Mesendoderm (in vitro differentiated cells): ENCODE results near the gene INIP.

Source experiments
- DNase-seq: peaks from one replicate; pipeline ENCODE4 v3.0.0; 2013
- H2AK5ac ChIP-seq: 2 replicates; pipeline ENCODE4 v1.6.1; 2013; ENCODE audit warnings: low read length, inconsistent platforms
- H2BK120ac ChIP-seq: 2 replicates; pipeline ENCODE4 v1.6.1; 2013; ENCODE audit warnings: low read depth, mild to moderate bottlenecking, low read length, moderate library complexity, mixed read lengths
- H2BK15ac ChIP-seq: replicated peaks from 2 replicates; pipeline ENCODE4 v1.6.1; 2013; ENCODE audit warnings: low read depth, mild to moderate bottlenecking, moderate library complexity
- H2BK5ac ChIP-seq: 2 replicates; pipeline ENCODE4 v1.6.1; 2013; ENCODE audit warnings: low read length, inconsistent platforms
- H3K18ac ChIP-seq: 2 replicates; pipeline ENCODE4 v1.6.1; 2013; ENCODE audit warnings: mild to moderate bottlenecking, low read length, mixed read lengths
- H3K23ac ChIP-seq: one replicate; pipeline ENCODE4 v1.6.1; 2013; ENCODE audit warnings: low read length
- H3K27ac ChIP-seq: 2 replicates; pipeline ENCODE4 v1.5.1; 2013; ENCODE audit warnings: low read depth, mild to moderate bottlenecking, inconsistent platforms, low read length, moderate library complexity
- H3K27me3 ChIP-seq: 2 replicates; pipeline ENCODE4 v1.6.1; 2013; ENCODE audit warnings: low read length, control low read depth, mild to moderate bottlenecking, inconsistent platforms; ENCODE audit not compliant: insufficient read depth, poor library complexity
- H3K36me3 ChIP-seq: 2 replicates; pipeline ENCODE4 v1.6.1; 2013; ENCODE audit warnings: low read length, inconsistent platforms; ENCODE audit not compliant: control insufficient read depth, insufficient read depth
- H3K4ac ChIP-seq: one replicate; pipeline ENCODE4 v1.6.1; 2013; ENCODE audit warnings: low read depth, mild to moderate bottlenecking, low read length, moderate library complexity
- H3K4me1 ChIP-seq: 2 replicates; pipeline ENCODE4 v1.6.1; 2013; ENCODE audit warnings: low read depth, low read length, inconsistent platforms; ENCODE audit not compliant: control insufficient read depth
- H3K4me2 ChIP-seq: 2 replicates; pipeline ENCODE4 v1.6.1; 2013; ENCODE audit warnings: low read length
- H3K4me3 ChIP-seq: 2 replicates; pipeline ENCODE4 v1.5.1; 2013; ENCODE audit warnings: mild to moderate bottlenecking, low read length
- H3K56ac ChIP-seq: one replicate; pipeline ENCODE4 v1.6.1; 2013; ENCODE audit warnings: low read length
- H3K79me1 ChIP-seq: 2 replicates; pipeline ENCODE4 v1.6.1; 2013; ENCODE audit warnings: low read length, inconsistent platforms
- H3K79me2 ChIP-seq: 2 replicates; pipeline ENCODE4 v1.6.1; 2013; ENCODE audit warnings: mild to moderate bottlenecking, low read length; ENCODE audit not compliant: control insufficient read depth, insufficient read depth
- H3K9ac ChIP-seq: 2 replicates; pipeline ENCODE4 v1.6.1; 2013; ENCODE audit warnings: low read length, inconsistent platforms
- H4K5ac ChIP-seq: one replicate; pipeline ENCODE4 v1.6.1; 2013; ENCODE audit warnings: low read length
- H4K8ac ChIP-seq: one replicate; pipeline ENCODE4 v1.6.1; 2013; ENCODE audit warnings: low read depth, mild to moderate bottlenecking, control low read depth, low read length, moderate library complexity
- WGBS: extraction: QIAGEN DNeasy Blood & Tissue Kit; methylation state at CpG from one replicate; pipeline ENCODE4 v1.1.7; 2013; ENCODE audit warnings: low lambda C conversion rate, missing lambda C conversion rate; ENCODE audit not compliant: insufficient coverage; ENCODE audit errors: extremely low coverage; 5-methylcytosine and 5-hydroxymethylcytosine counted together

INIP gene

DNA sequence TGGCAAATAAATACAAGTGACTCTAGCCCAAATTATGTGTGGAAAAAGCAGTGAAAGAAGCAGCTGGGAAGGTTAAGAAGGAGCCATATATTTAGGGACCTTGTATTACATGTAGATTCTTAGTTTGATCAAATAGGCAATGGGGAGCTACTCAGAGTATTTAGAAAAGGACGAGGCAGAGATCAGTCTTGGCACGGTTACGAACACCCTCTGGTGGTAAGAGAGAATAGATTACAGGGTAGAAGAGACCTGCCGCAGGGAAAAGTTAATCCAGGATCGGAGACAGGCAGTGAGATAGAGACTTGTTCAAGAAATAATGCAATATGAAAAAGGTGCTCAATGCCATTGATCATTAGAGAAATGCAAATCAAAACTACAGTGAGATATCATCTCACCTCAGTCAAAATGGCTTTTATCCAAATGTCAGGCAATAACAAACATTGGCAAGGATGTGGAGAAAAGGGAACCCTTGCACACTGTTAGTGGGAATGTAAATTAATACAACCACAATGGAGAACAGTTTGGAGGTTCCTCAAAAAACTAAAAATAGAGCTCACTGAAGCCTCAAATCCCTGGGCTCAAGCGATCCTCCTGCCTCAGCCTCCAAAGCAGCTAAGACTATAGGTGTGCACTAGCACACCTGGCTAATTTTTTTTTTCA lies 12.0 kb downstream of the INIP start:
- peak; percentile 76 for DNase-seq

DNA sequence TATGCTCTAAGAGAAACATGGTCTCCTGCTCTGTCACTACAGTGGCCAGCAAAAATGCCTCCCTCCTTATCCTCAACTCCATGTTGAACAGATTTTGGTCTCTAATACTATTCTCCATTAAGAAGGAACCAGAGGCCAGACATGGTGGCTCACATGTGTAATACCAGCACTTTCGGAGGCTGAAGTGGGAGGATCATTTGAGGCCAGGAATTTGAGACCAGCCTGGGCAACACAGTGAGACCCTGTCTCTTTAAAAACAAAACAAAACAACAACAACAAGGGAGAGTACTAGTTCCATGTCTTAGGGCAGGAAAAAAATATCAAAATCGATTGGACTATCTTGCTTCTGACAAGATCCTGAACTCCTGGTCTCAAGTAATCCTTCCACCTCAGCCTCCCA lies 14.6 kb downstream of the INIP start:
- no peak overlapping the region for H3K4me3 ChIP-seq
- no CpG with 5 or more reads among the region's 2 CpGs for WGBS
- H2BK5ac ChIP-seq: no peak overlapping the region
- H3K56ac ChIP-seq: no peak overlapping the region
- H3K9ac ChIP-seq: no peak overlapping the region
- H3K18ac ChIP-seq: no peak overlapping the region
- no peak overlapping the region for H3K4ac ChIP-seq
- H4K8ac ChIP-seq: no peak overlapping the region
- H2AK5ac ChIP-seq: no peak overlapping the region
- H3K36me3 ChIP-seq: no peaks in the 10 kb centered on the region
- H4K5ac ChIP-seq: no peak overlapping the region
- H3K23ac ChIP-seq: no peak overlapping the region
- no peak overlapping the region for H2BK120ac ChIP-seq
- no peak overlapping the region for H3K27ac ChIP-seq
- H3K4me2 ChIP-seq: no peak overlapping the region
- H3K79me2 ChIP-seq: no peaks in the 10 kb centered on the region
- H2BK15ac ChIP-seq: no peak overlapping the region
- H3K79me1 ChIP-seq: peaks cover 1% of the 10 kb centered on the region
- no peaks in the 10 kb centered on the region for H3K4me1 ChIP-seq
- H3K27me3 ChIP-seq: no peaks in the 10 kb centered on the region
- DNase-seq: no peak

More for the DNA sequence above, 12.0 kb downstream of the INIP start:
- Histone ChIP-seq H3K56ac (no peak overlapping the region), H2BK120ac (no peak overlapping the region), H3K4ac (no peak overlapping the region), H3K79me2 (no peaks in the 10 kb centered on the region), H4K5ac (no peak overlapping the region), H2BK15ac (no peak overlapping the region), H3K18ac (no peak overlapping the region), H3K27me3 (no peaks in the 10 kb centered on the region), H3K79me1 (peaks cover 1% of the 10 kb centered on the region), H4K8ac (no peak overlapping the region), H3K27ac (no peak overlapping the region), H2AK5ac (no peak overlapping the region), H2BK5ac (no peak overlapping the region), H3K9ac (no peak overlapping the region), H3K36me3 (no peaks in the 10 kb centered on the region), H3K4me3 (no peak overlapping the region), H3K23ac (no peak overlapping the region), H3K4me2 (no peak overlapping the region), H3K4me1 (no peaks in the 10 kb centered on the region)
- WGBS: no CpG with 5 or more reads among the region's 6 CpGs

DNA sequence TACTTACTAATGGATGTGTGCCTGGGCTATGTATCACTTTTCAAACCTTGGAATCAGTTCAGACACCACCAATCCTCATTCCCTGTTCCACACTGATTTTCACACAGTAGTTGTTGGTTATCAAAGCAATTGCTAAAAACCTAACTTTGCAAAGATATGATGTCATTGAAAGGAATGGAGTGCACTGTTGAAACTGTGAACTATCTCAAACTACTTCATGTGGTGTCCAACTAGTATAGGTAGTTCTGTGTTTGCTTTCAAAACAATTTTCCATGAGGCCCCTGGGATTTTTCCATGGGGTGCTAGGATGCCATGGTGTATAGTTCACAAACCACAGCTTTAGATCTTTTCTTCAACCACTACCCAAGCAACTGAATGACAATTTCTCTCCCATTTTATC lies 17.8 kb downstream of the INIP start:
- H3K36me3 ChIP-seq: no peaks in the 10 kb centered on the region
- no peak overlapping the region for H3K4ac ChIP-seq
- H3K4me3 ChIP-seq: no peak overlapping the region

DNA sequence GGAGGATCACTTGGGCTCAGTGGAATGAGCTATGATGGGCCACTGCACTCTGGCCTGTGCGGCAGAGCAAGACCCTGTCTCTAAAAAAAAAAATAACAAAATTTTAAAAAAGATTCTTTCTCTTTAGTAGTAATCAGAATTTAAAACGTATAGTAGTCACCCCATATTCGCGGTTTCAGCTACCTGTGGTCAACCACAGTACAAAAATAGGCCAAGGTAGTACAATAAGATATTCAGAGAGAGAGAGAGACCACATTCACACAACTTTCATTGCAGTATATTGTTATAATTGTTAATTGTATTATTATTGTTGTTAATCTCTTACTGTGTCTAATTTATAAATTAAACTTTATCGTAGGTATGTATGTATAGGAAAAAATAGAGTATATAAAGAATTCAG lies 18.7 kb downstream of the INIP start:
- H2BK15ac ChIP-seq: no peak overlapping the region
- no peak overlapping the region for H2BK120ac ChIP-seq
- 100% methylated on average over 1 of the region's 5 CpGs for WGBS
- no peaks in the 10 kb centered on the region for H3K4me1 ChIP-seq
- H3K79me1 ChIP-seq: peaks cover 1% of the 10 kb centered on the region
- H3K23ac ChIP-seq: no peak overlapping the region
- H3K27me3 ChIP-seq: no peaks in the 10 kb centered on the region
- no peak overlapping the region for H3K56ac ChIP-seq
- H3K18ac ChIP-seq: no peak overlapping the region
- no peak overlapping the region for H4K8ac ChIP-seq
- H3K79me2 ChIP-seq: no peaks in the 10 kb centered on the region
- H3K4ac ChIP-seq: no peak overlapping the region
- no peaks in the 10 kb centered on the region for H3K36me3 ChIP-seq
- no peak for DNase-seq
- H2BK5ac ChIP-seq: no peak overlapping the region
- no peak overlapping the region for H3K27ac ChIP-seq
- H3K9ac ChIP-seq: no peak overlapping the region
- no peak overlapping the region for H3K4me2 ChIP-seq
- no peak overlapping the region for H3K4me3 ChIP-seq
- no peak overlapping the region for H2AK5ac ChIP-seq
- no peak overlapping the region for H4K5ac ChIP-seq

More for the DNA sequence above, 17.8 kb downstream of the INIP start:
- Histone ChIP-seq H3K4me1 (no peaks in the 10 kb centered on the region), H3K18ac (no peak overlapping the region), H3K79me1 (peaks cover 1% of the 10 kb centered on the region), H2BK5ac (no peak overlapping the region), H3K79me2 (no peaks in the 10 kb centered on the region), H4K5ac (no peak overlapping the region), H2BK120ac (no peak overlapping the region), H3K4me2 (no peak overlapping the region), H3K27me3 (no peaks in the 10 kb centered on the region), H2AK5ac (no peak overlapping the region), H3K27ac (no peak overlapping the region), H3K9ac (no peak overlapping the region), H3K56ac (no peak overlapping the region), H3K23ac (no peak overlapping the region), H4K8ac (no peak overlapping the region), H2BK15ac (no peak overlapping the region)
- DNase-seq: no peak

DNA sequence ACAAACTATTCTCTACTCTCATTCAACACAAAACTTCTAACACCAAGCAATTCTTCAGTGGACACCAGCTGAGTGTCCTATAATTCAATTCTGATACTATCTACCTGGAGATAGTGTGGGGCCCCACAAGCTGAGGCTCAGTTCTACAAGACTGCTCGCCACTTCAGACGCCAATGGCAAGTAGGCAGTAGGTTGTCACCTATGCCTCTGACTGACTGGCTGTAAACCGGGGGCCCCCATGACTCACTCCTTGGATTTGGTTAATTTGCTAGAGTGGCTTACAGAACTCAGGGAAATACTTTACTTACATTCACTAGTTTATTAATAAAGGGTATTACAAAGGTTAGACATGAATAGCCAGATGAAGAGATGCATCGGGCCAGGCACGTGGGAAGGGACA lies 21.5 kb downstream of the INIP start:
- WGBS: no CpG with 5 or more reads among the region's 5 CpGs

More for the DNA sequence above, 21.5 kb downstream of the INIP start:
- no peak overlapping the region for H2BK120ac ChIP-seq
- H2AK5ac ChIP-seq: no peak overlapping the region
- no peak overlapping the region for H3K56ac ChIP-seq
- no peak overlapping the region for H2BK5ac ChIP-seq
- no peak overlapping the region for H3K4me2 ChIP-seq
- no peak overlapping the region for H4K8ac ChIP-seq
- H3K36me3 ChIP-seq: no peaks in the 10 kb centered on the region
- no peak overlapping the region for H4K5ac ChIP-seq
- no peaks in the 10 kb centered on the region for H3K79me2 ChIP-seq
- H3K27ac ChIP-seq: no peak overlapping the region
- H3K4ac ChIP-seq: no peak overlapping the region
- no peak overlapping the region for H3K23ac ChIP-seq
- H3K4me3 ChIP-seq: no peak overlapping the region
- DNase-seq: no peak
- H3K27me3 ChIP-seq: no peaks in the 10 kb centered on the region
- no peak overlapping the region for H3K18ac ChIP-seq
- H3K79me1 ChIP-seq: no peaks in the 10 kb centered on the region
- no peak overlapping the region for H2BK15ac ChIP-seq
- H3K4me1 ChIP-seq: no peaks in the 10 kb centered on the region
- no peak overlapping the region for H3K9ac ChIP-seq
